ENCODE results near the gene DDX28.

The DDX28 gene

GRCh38 chr16:68022728-68023537 lies at the start of gene DDX28, which contains the start of gene DUS2:
Gene DDX28, minus strand, starts transcription at chr16:68023232. Its CDS starts 30 bp downstream, at chr16:68023202.
Gene DUS2, plus strand, starts transcription at chr16:68023284. Its CDS starts 14,740 bp downstream, at chr16:68038024.
- DNase-seq (ENCODE audit: low spot score in 2 of 2), result peak; percentile 95 to 97
- peak within 1 kb of the TSS; percentile 94 for H3K4me3 Mint-ChIP-seq
- peaks cover 53% of the 10 kb centered on the region for H3K36me3 Mint-ChIP-seq

GRCh38 chr16:68072038-68072695 lies 49.1 kb upstream of the DDX28 start:
- no peak for ATAC-seq
- no peak for DNase-seq (ENCODE audit: low spot score in 2 of 2)
- Mint-ChIP-seq H3K9me3 (no peaks in the 10 kb centered on the region), H3K27ac (peak overlapping the region; percentile 90), H3K4me1 (peaks cover 84% of the 10 kb centered on the region), H3K36me3 (peaks cover 67% of the 10 kb centered on the region), H3K4me3 (no peak overlapping the region)

More at GRCh38 chr16:68022728-68023537, at the start of gene DDX28, which contains the start of gene DUS2:
- peaks cover 33% of the 10 kb centered on the region for H3K4me1 Mint-ChIP-seq
- ATAC-seq, result peak; percentile 98
- peak within 1 kb of the TSS; percentile 98 for H3K27ac Mint-ChIP-seq
- H3K9me3 Mint-ChIP-seq, result no peaks in the 10 kb centered on the region

GRCh38 chr16:68071518-68071901 lies 48.5 kb upstream of the DDX28 start:
- DNase-seq (ENCODE audit: low spot score in 2 of 2), result no peak
- Mint-ChIP-seq H3K9me3 (no peaks in the 10 kb centered on the region), H3K4me1 (peaks cover 84% of the 10 kb centered on the region), H3K27ac (peak overlapping the region; percentile 95), H3K36me3 (peaks cover 64% of the 10 kb centered on the region), H3K4me3 (peak overlapping the region; percentile 50)
- ATAC-seq, result no peak

- peak; percentile 29 for ATAC-seq
- no peak for DNase-seq (ENCODE audit: low spot score in 2 of 2)
- Mint-ChIP-seq H3K36me3 (peaks cover 67% of the 10 kb centered on the region), H3K27ac (peak overlapping the region; percentile 95), H3K4me1 (peaks cover 84% of the 10 kb centered on the region), H3K9me3 (no peaks in the 10 kb centered on the region), H3K4me3 (peak overlapping the region; percentile 50)
These were observed 47.9 kb upstream of the DDX28 start for GRCh38 chr16:68070806-68071517.

GRCh38 chr16:68070249-68070730 lies 47.3 kb upstream of the DDX28 start:
- Mint-ChIP-seq H3K4me3 (peak overlapping the region; percentile 50), H3K36me3 (peaks cover 67% of the 10 kb centered on the region), H3K9me3 (no peaks in the 10 kb centered on the region), H3K27ac (peak overlapping the region; percentile 95), H3K4me1 (peaks cover 84% of the 10 kb centered on the region)
- no peak for ATAC-seq
- DNase-seq (ENCODE audit: low spot score in 2 of 2), result no peak

GRCh38 chr16:68069511-68070248 lies 46.6 kb upstream of the DDX28 start:
- Mint-ChIP-seq H3K4me1 (peaks cover 84% of the 10 kb centered on the region), H3K27ac (peak overlapping the region; percentile 95), H3K36me3 (peaks cover 65% of the 10 kb centered on the region), H3K4me3 (peak overlapping the region; percentile 50), H3K9me3 (no peaks in the 10 kb centered on the region)
- DNase-seq (ENCODE audit: low spot score in 2 of 2), result no peak
- ATAC-seq, result peak; percentile 63

- Mint-ChIP-seq H3K27ac (no peak overlapping the region), H3K4me1 (peaks cover 84% of the 10 kb centered on the region), H3K4me3 (no peak overlapping the region), H3K9me3 (no peaks in the 10 kb centered on the region), H3K36me3 (peaks cover 63% of the 10 kb centered on the region)
- DNase-seq (ENCODE audit: low spot score in 2 of 2) (no peak), ATAC-seq (no peak)
These were observed 45.9 kb upstream of the DDX28 start for GRCh38 chr16:68068926-68069325.

GRCh38 chr16:68066763-68067162 lies 43.7 kb upstream of the DDX28 start:
- DNase-seq (ENCODE audit: low spot score in 2 of 2) (no peak), ATAC-seq (no peak)
- Mint-ChIP-seq H3K4me3 (no peak overlapping the region), H3K4me1 (peaks cover 84% of the 10 kb centered on the region), H3K36me3 (peaks cover 59% of the 10 kb centered on the region), H3K9me3 (no peaks in the 10 kb centered on the region), H3K27ac (peak overlapping the region; percentile 83)

- no peak overlapping the region for H3K4me3 Mint-ChIP-seq
These were observed 42.8 kb upstream of the DDX28 start for GRCh38 chr16:68065716-68066305.

GRCh38 chr16:68064791-68065365 lies 41.8 kb upstream of the DDX28 start:
- Mint-ChIP-seq H3K9me3 (no peaks in the 10 kb centered on the region), H3K4me3 (peak overlapping the region; percentile 12), H3K4me1 (peaks cover 82% of the 10 kb centered on the region), H3K27ac (peak overlapping the region; percentile 83), H3K36me3 (peaks cover 63% of the 10 kb centered on the region)
- peak; percentile 72 for ATAC-seq
- DNase-seq (ENCODE audit: low spot score in 2 of 2), result peak; percentile 60 to 85

More at GRCh38 chr16:68065716-68066305, 42.8 kb upstream of the DDX28 start:
- Mint-ChIP-seq H3K27ac (peak overlapping the region; percentile 83), H3K9me3 (no peaks in the 10 kb centered on the region), H3K4me1 (peaks cover 86% of the 10 kb centered on the region), H3K36me3 (peaks cover 58% of the 10 kb centered on the region)
- DNase-seq (ENCODE audit: low spot score in 2 of 2) (no peak), ATAC-seq (no peak)

GRCh38 chr16:68062910-68063393 lies 39.9 kb upstream of the DDX28 start:
- peak; percentile 86 for ATAC-seq
- H3K4me3 Mint-ChIP-seq, result peak overlapping the region; percentile 55
- H3K27ac Mint-ChIP-seq, result peak overlapping the region; percentile 91
- peaks cover 78% of the 10 kb centered on the region for H3K4me1 Mint-ChIP-seq
- peaks cover 77% of the 10 kb centered on the region for H3K36me3 Mint-ChIP-seq
- DNase-seq (ENCODE audit: low spot score in 2 of 2), result peak in 1 of 2 donors; percentile 72
- H3K9me3 Mint-ChIP-seq, result no peaks in the 10 kb centered on the region

GRCh38 chr16:68061396-68061795 lies 38.4 kb upstream of the DDX28 start:
- peaks cover 78% of the 10 kb centered on the region for H3K36me3 Mint-ChIP-seq

GRCh38 chr16:68059804-68060203 lies 36.8 kb upstream of the DDX28 start:
- peak; percentile 33 for ATAC-seq
- Mint-ChIP-seq H3K27ac (peak overlapping the region; percentile 91), H3K4me3 (peak overlapping the region; percentile 6), H3K9me3 (no peaks in the 10 kb centered on the region), H3K4me1 (peaks cover 51% of the 10 kb centered on the region), H3K36me3 (peaks cover 70% of the 10 kb centered on the region)
- no peak for DNase-seq (ENCODE audit: low spot score in 2 of 2)

More at GRCh38 chr16:68061396-68061795, 38.4 kb upstream of the DDX28 start:
- peak overlapping the region; percentile 21 for H3K4me3 Mint-ChIP-seq
- H3K4me1 Mint-ChIP-seq, result peaks cover 67% of the 10 kb centered on the region
- peak overlapping the region; percentile 91 for H3K27ac Mint-ChIP-seq
- DNase-seq (ENCODE audit: low spot score in 2 of 2) (no peak), ATAC-seq (no peak)
- H3K9me3 Mint-ChIP-seq, result no peaks in the 10 kb centered on the region

- no peak for DNase-seq (ENCODE audit: low spot score in 2 of 2)
- H3K9me3 Mint-ChIP-seq, result no peaks in the 10 kb centered on the region
These were observed 32.4 kb upstream of the DDX28 start for GRCh38 chr16:68055395-68055794.

More at GRCh38 chr16:68055395-68055794, 32.4 kb upstream of the DDX28 start:
- Mint-ChIP-seq H3K27ac (peak overlapping the region; percentile 63), H3K4me3 (no peak overlapping the region), H3K4me1 (peaks cover 14% of the 10 kb centered on the region), H3K36me3 (peaks cover 81% of the 10 kb centered on the region)
- no peak for ATAC-seq

Measured in stimulated activated effector memory CD8-positive, alpha-beta T cell treated with anti-CD3 and anti-CD28 coated beads, Interleukin-12 subunit alpha, Interleukin-12 subunit beta, amount 100 ng/mL, for 72 hours (primary cell).